Calu3 (cell line): ENCODE data around the gene ZNF621. TPM values are rescaled to one million over a fixed set of nuclear protein-coding genes. Genes with fewer than 3 reads are reported as not detected.

Experiments
- BruUV-seq: library from RNA; stranded (reverse); fragments of 400-500 nt; replicated peaks from 2 replicates; lab custom pipeline; 2021; lab: Mats Ljungman, UMichigan
- CTCF ChIA-PET: fragments of 300-600 bp; sonication (Branson Sonifier 250); formaldehyde crosslinking; loops from one replicate; lab custom pipeline; 2022; ENCODE audit warnings: antibody characterized with exemption; lab: Charles Lee
- DNase-seq: peaks from one replicate; pipeline ENCODE4 v3.0.0; 2022
- H3K27ac Mint-ChIP-seq: one replicate; pipeline ENCODE4 v1.8.0; 2022; ENCODE audit warnings: mixed read lengths; ENCODE audit not compliant: unreplicated experiment
- H3K27me3 Mint-ChIP-seq: one replicate; pipeline ENCODE4 v1.8.0; 2022; ENCODE audit warnings: mixed read lengths; ENCODE audit not compliant: unreplicated experiment
- H3K36me3 Mint-ChIP-seq: one replicate; pipeline ENCODE4 v1.8.0; 2022; ENCODE audit warnings: mild to moderate bottlenecking, moderate library complexity, mixed read lengths; ENCODE audit not compliant: insufficient read depth, unreplicated experiment
- H3K4me1 Mint-ChIP-seq: one replicate; pipeline ENCODE4 v1.8.0; 2022; ENCODE audit warnings: mild to moderate bottlenecking, low read depth, mixed read lengths; ENCODE audit not compliant: unreplicated experiment
- H3K4me3 Mint-ChIP-seq: one replicate; pipeline ENCODE4 v1.8.0; 2022; ENCODE audit warnings: mild to moderate bottlenecking, low read depth, moderate library complexity, mixed read lengths; ENCODE audit not compliant: unreplicated experiment
- H3K9me3 Mint-ChIP-seq: one replicate; pipeline ENCODE4 v1.8.0; 2022; ENCODE audit warnings: low read depth, mixed read lengths; ENCODE audit not compliant: unreplicated experiment
- intact Hi-C: fragments of 100-400 bp; cut with micrococcal nuclease; formaldehyde crosslinking; loops from one replicate; pipeline ENCODE4 v1.10.0; 2022; ENCODE audit not compliant: unreplicated experiment
- total RNA-seq: library from RNA; stranded (reverse); gene quantifications from 2 replicates; pipeline ENCODE4 v1.2.3, GENCODE V29; 2022
- TF ChIP-seq, protein P1 (sequence below): fragments of 200-600 bp; IDR thresholded peaks from one replicate; pipeline ENCODE4 v1.8.0; 2022; ENCODE audit warnings: antibody characterized with exemption; ENCODE audit not compliant: unreplicated experiment

ZNF621 gene
- total RNA-seq, 1 experiment from 2014 or later = 21.1 TPM

DNA sequence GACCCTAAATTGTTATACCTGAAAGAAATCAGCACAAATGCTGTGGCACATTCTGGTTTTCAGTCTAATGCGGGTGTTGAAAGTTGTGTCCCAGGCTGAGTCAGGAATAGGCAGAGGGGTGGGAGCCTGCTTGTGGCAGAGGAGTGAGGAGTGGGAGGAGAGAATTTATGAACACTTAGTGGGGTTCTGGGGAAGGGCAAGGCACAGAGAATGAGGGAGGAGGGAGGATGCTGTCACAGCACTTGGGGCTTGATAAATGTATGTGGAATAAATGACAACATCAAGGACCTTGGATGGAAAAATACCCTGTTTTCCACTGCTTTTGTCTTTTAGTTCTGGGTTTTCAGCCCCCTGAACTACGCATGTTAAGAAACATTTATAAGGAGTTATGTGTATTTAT is 49.3 kb downstream of the ZNF621 start:
- no TSS peak for BruUV-seq
- CTCF ChIA-PET = no interaction called here
- intact Hi-C loops = no loop called here
- no peaks in the 10 kb centered on the region for H3K4me1 Mint-ChIP-seq
- TF ChIP-seq, protein P1, sequence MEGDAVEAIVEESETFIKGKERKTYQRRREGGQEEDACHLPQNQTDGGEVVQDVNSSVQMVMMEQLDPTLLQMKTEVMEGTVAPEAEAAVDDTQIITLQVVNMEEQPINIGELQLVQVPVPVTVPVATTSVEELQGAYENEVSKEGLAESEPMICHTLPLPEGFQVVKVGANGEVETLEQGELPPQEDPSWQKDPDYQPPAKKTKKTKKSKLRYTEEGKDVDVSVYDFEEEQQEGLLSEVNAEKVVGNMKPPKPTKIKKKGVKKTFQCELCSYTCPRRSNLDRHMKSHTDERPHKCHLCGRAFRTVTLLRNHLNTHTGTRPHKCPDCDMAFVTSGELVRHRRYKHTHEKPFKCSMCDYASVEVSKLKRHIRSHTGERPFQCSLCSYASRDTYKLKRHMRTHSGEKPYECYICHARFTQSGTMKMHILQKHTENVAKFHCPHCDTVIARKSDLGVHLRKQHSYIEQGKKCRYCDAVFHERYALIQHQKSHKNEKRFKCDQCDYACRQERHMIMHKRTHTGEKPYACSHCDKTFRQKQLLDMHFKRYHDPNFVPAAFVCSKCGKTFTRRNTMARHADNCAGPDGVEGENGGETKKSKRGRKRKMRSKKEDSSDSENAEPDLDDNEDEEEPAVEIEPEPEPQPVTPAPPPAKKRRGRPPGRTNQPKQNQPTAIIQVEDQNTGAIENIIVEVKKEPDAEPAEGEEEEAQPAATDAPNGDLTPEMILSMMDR = no peak
- H3K4me3 Mint-ChIP-seq = no peak overlapping the region
- H3K27me3 Mint-ChIP-seq = no peaks in the 10 kb centered on the region
- H3K36me3 Mint-ChIP-seq = no peaks in the 10 kb centered on the region
- H3K9me3 Mint-ChIP-seq = no peaks in the 10 kb centered on the region
- no peak for DNase-seq
- H3K27ac Mint-ChIP-seq = no peak overlapping the region

DNA sequence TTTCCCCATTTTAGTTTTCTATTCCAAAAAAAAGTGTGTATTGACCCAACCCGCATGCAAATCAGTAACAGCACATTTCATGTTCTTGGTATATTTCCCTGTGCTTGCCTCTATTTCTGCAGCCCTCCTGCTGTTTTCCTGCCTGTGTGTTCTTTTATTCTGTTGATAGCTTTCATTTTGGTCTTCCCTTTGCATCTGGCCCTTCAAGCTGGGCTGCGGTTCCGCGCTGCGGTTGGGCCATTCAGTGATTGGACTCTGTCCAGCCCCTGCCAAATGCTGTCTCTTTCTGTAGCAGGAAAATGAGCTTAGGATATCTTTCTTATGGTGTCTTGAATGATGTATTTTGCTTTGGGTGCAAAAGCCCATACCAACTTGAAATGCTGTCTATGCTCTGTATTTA is 49.9 kb downstream of the ZNF621 start:
- TF ChIP-seq, protein P1 = no peak
- no peak overlapping the region for H3K4me3 Mint-ChIP-seq
- CTCF ChIA-PET = no interaction called here
- no peak overlapping the region for H3K27ac Mint-ChIP-seq
- no peaks in the 10 kb centered on the region for H3K4me1 Mint-ChIP-seq
- no TSS peak for BruUV-seq
- intact Hi-C loops = no loop called here
- no peaks in the 10 kb centered on the region for H3K36me3 Mint-ChIP-seq
- DNase-seq = no peak
- H3K9me3 Mint-ChIP-seq = no peaks in the 10 kb centered on the region
- peaks cover 6% of the 10 kb centered on the region for H3K27me3 Mint-ChIP-seq

DNA sequence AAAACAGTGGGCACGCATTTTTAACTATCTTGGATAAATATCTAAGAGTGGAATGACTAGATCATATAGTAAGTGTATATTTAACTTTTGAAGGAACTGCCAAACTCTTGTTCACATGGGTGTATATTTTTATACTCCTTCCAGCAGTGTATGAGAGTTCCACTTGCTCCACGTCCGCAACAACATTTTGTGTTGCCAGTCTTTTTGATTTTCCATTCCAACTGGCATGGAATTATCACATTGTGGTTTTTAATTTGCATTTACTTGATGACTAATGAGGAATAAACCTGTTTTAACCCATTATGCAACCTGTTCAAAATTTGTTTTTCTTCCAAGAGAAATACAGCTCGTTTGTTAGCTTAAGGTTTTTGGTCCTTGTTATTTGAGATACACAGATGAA is 51.6 kb downstream of the ZNF621 start:
- CTCF ChIA-PET = no interaction called here
- peaks cover 23% of the 10 kb centered on the region for H3K27me3 Mint-ChIP-seq
- DNase-seq = no peak
- no TSS peak for BruUV-seq
- H3K4me1 Mint-ChIP-seq = no peaks in the 10 kb centered on the region
- no peak overlapping the region for H3K4me3 Mint-ChIP-seq
- H3K36me3 Mint-ChIP-seq = no peaks in the 10 kb centered on the region
- no peak overlapping the region for H3K27ac Mint-ChIP-seq
- no peaks in the 10 kb centered on the region for H3K9me3 Mint-ChIP-seq
- TF ChIP-seq, protein P1 = no peak
- intact Hi-C loops = no loop called here

DNA sequence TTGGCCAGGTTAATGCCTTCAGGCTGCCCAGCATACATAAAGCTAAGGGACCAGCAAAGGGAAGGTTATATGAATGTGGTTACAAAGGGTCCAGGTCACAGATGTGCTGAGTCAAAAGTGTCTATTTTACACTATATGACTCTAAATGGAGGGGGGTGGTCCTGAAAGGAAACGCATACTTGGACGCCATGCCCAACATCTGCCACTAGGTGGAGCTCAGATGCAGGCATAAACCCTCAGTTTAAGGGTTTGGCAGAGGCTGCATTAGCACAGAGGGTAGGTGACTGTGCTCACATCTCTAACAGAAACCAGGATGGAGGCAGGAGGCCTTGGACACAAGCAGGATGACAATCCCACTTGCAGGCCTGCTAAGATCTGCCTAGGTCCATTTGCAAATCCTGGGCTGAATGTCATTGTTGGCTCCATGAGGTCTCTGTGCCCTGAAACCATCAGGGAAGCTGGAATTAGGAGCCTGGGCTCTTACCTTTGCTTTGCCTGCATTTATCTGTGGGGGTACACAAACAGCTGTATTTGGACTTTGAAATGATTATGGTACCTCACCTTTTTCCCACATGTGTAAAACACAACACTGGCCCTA is 55.8 kb downstream of the ZNF621 start:
- H3K4me3 Mint-ChIP-seq = no peak overlapping the region
- peak; percentile 67 for DNase-seq
- no peak overlapping the region for H3K27ac Mint-ChIP-seq
- no peaks in the 10 kb centered on the region for H3K36me3 Mint-ChIP-seq
- TF ChIP-seq, protein P1 = peak; percentile 86
- no peaks in the 10 kb centered on the region for H3K4me1 Mint-ChIP-seq
- peaks cover 55% of the 10 kb centered on the region for H3K27me3 Mint-ChIP-seq
- CTCF ChIA-PET = interaction anchor here (1.0 kb wide), 1 partner anchor 1135 kb away, joined by 3 read pairs; no protein-coding TSS in a partner anchor
- H3K9me3 Mint-ChIP-seq = no peaks in the 10 kb centered on the region
- intact Hi-C loops = loop anchor here (1.0 to 5.0 kb wide), 5 partner anchors 253 to 1301 kb away; no protein-coding TSS in a partner anchor
- BruUV-seq = no TSS peak
